C4-2B (cell line): Measurements from ENCODE around the gene CSAD.

Experiments used
- CTCF ChIP-seq: fragments of 450-650 bp; conservative IDR thresholded peaks from 2 replicates; pipeline ENCODE4 v1.5.1; 2017; ENCODE audit warnings: mild to moderate bottlenecking
- ZFX ChIP-seq: fragments of 450-650 bp; IDR thresholded peaks from 2 replicates; pipeline ENCODE4 v1.6.1; 2017

- no peak for TF ChIP-seq CTCF
- TF ChIP-seq ZFX, result no peak
Measured at GRCh38 chr12:53226815-53227214, 46.1 kb upstream of the CSAD start.
